ENCODE results near the gene OSER1. TPM values are rescaled to one million over a fixed set of nuclear protein-coding genes. Genes with fewer than 3 reads are reported as not detected.

The OSER1 gene
- total RNA-seq, 1 donor from 2014 or later: 53.2 TPM

GRCh38 chr20:44218446-44218845 is 7.9 kb upstream of the OSER1 start:
- DNase-seq (ENCODE audit: low read depth) (no peak), FAIRE-seq (no peak)
- H3K27me3 ChIP-seq (ENCODE audit: control insufficient read depth, insufficient read depth, low read length): no peaks in the 10 kb centered on the region
- H3K4me3 ChIP-seq (ENCODE audit: low read depth, low read length): no peak overlapping the region
- H3K36me3 ChIP-seq (ENCODE audit: control insufficient read depth, insufficient read depth, low read length): no peaks in the 10 kb centered on the region
- TF ChIP-seq CTCF (IDR thresholded peaks at IDR 0.05; ENCODE audit: insufficient read depth, low read length, severe bottlenecking): no peak

GRCh38 chr20:44217342-44218092 is 6.9 kb upstream of the OSER1 start:
- Histone ChIP-seq H3K36me3 (ENCODE audit: control insufficient read depth, insufficient read depth, low read length) (no peaks in the 10 kb centered on the region), H3K27me3 (ENCODE audit: control insufficient read depth, insufficient read depth, low read length) (no peaks in the 10 kb centered on the region), H3K4me3 (ENCODE audit: low read depth, low read length) (no peak overlapping the region)
- peak; percentile 97 for TF ChIP-seq CTCF (IDR thresholded peaks at IDR 0.05; ENCODE audit: insufficient read depth, low read length, severe bottlenecking)
- FAIRE-seq: no peak
- peak; percentile 56 for DNase-seq (ENCODE audit: low read depth)

- Histone ChIP-seq H3K36me3 (ENCODE audit: control insufficient read depth, insufficient read depth, low read length) (no peaks in the 10 kb centered on the region), H3K27me3 (ENCODE audit: control insufficient read depth, insufficient read depth, low read length) (no peaks in the 10 kb centered on the region), H3K4me3 (ENCODE audit: low read depth, low read length) (no peak overlapping the region)
- FAIRE-seq: no peak
- no peak for DNase-seq (ENCODE audit: low read depth)
- TF ChIP-seq CTCF (IDR thresholded peaks at IDR 0.05; ENCODE audit: insufficient read depth, low read length, severe bottlenecking): peak; percentile 87
Measured at GRCh38 chr20:44215125-44215524, 4.6 kb upstream of the OSER1 start.

GRCh38 chr20:44212792-44213191 is 2.2 kb upstream of the OSER1 start:
- Histone ChIP-seq H3K4me3 (ENCODE audit: low read depth, low read length) (no peak overlapping the region), H3K27me3 (ENCODE audit: control insufficient read depth, insufficient read depth, low read length) (no peaks in the 10 kb centered on the region), H3K36me3 (ENCODE audit: control insufficient read depth, insufficient read depth, low read length) (no peaks in the 10 kb centered on the region)
- DNase-seq (ENCODE audit: low read depth) (peak; percentile 94), FAIRE-seq (no peak)
- TF ChIP-seq CTCF (IDR thresholded peaks at IDR 0.05; ENCODE audit: insufficient read depth, low read length, severe bottlenecking): no peak

- no peaks in the 10 kb centered on the region for H3K36me3 ChIP-seq (ENCODE audit: control insufficient read depth, insufficient read depth, low read length)
- FAIRE-seq (no peak), DNase-seq (ENCODE audit: low read depth) (no peak)
- H3K27me3 ChIP-seq (ENCODE audit: control insufficient read depth, insufficient read depth, low read length): no peaks in the 10 kb centered on the region
- H3K4me3 ChIP-seq (ENCODE audit: low read depth, low read length): peak overlapping the region; percentile 57
- TF ChIP-seq CTCF (IDR thresholded peaks at IDR 0.05; ENCODE audit: insufficient read depth, low read length, severe bottlenecking): no peak
Measured at GRCh38 chr20:44211177-44212039, 837 bp upstream of the OSER1 start.

Measured in bronchial epithelial cell (primary cell).